ENCODE data around the gene MCCC1. TPM values are rescaled to one million over a fixed set of nuclear protein-coding genes. Genes with fewer than 3 reads are reported as not detected.

The MCCC1 gene
- total and polyA plus RNA-seq, 10 of the 15 experiments (the other 5 are each of a cell fraction or from before 2014, with no cell fraction given) = 35.0 to 71.7 (median 47.0) TPM

- H3K4me3 ChIP-seq = no peak overlapping the region
- no peaks in the 10 kb centered on the region for H4K20me1 ChIP-seq (ENCODE audit: control insufficient read depth, insufficient read depth)
- no peak for TF ChIP-seq POLR2AphosphoS2 (IDR thresholded peaks at IDR 0.05; ENCODE audit: low read depth, low read length)
- no peak for TF ChIP-seq GATAD2B (conservative IDR thresholded peaks at IDR 0.05; ENCODE audit: low read depth)
- TF ChIP-seq TCF7 (IDR thresholded peaks at IDR 0.05; ENCODE audit: borderline replicate concordance) = no peak
- no peak for TF ChIP-seq JUND (IDR thresholded peaks at IDR 0.05; ENCODE audit: low read depth, low read length)
- TF ChIP-seq GABPA (IDR thresholded peaks at IDR 0.05; ENCODE audit: low read depth) = no peak
- no peak for TF ChIP-seq KAT2A (conservative IDR thresholded peaks at IDR 0.05; ENCODE audit: control insufficient read depth, low read depth, low read length)
- TF ChIP-seq ZBTB33 (IDR thresholded peaks at IDR 0.05) = no peak
- no peak for TF ChIP-seq REST (IDR thresholded peaks at IDR 0.05; ENCODE audit: low read depth, low read length)
- H3K4me2 ChIP-seq (ENCODE audit: control insufficient read depth, insufficient read depth) = no peak overlapping the region
- WGBS (ENCODE audit: insufficient coverage, insufficient replicate concordance, low lambda C conversion rate, missing lambda C conversion rate) = 80% methylated on average over 6 of the region's 6 CpGs
- DNase-seq (ENCODE audit: low read depth, low spot score) = no peak
- BruUV-seq (replicated peaks) = no TSS peak
- ChIA-PET SMC1A (ENCODE audit: uncharacterized antibody, unreplicated experiment) (no interaction called here), CTCF (no interaction called here), POLR2A (interaction anchor here (0.7 kb wide), 1 partner anchor 120 kb away, joined by 4 read pairs; no protein-coding TSS in a partner anchor), RAD21 (ENCODE audit: unreplicated experiment) (no interaction called here)
- no peaks in the 10 kb centered on the region for H3K27me3 ChIP-seq (replicated peaks in 1 of 2; ENCODE audit: control insufficient read depth in 2 of 2, insufficient read depth in 2 of 2, low read length in 1 of 2)
- intact Hi-C loops (cut with micrococcal nuclease; ENCODE audit: unreplicated experiment) = no loop called here
- H3K4me1 ChIP-seq (ENCODE audit: control insufficient read depth, insufficient read depth, low read length) = no peaks in the 10 kb centered on the region
- H3K9ac ChIP-seq (ENCODE audit: control insufficient read depth, insufficient read depth, low read length) = no peak overlapping the region
- no peaks in the 10 kb centered on the region for H3K79me2 ChIP-seq (ENCODE audit: control insufficient read depth, insufficient read depth, low read length)
- in situ Hi-C loops (cut with MboI) = no loop called here
- H3K27ac ChIP-seq (ENCODE audit: control insufficient read depth, insufficient read depth) = no peak overlapping the region
- FAIRE-seq = no peak
- H3K9me3 ChIP-seq (replicated peaks; ENCODE audit: control insufficient read depth, insufficient read depth, low read length) = no peaks in the 10 kb centered on the region
- H3K36me3 ChIP-seq (ENCODE audit: control insufficient read depth in 2 of 2, insufficient read depth in 2 of 2, low read length in 1 of 2) = peaks cover 0 to 6% of the 10 kb centered on the region in 2 experiments
- ATAC-seq = no peak
- no peak overlapping the region for H2AFZ ChIP-seq (ENCODE audit: control insufficient read depth, low read depth, low read length)
Measured at GRCh38 chr3:183013856-183014255, 85.4 kb downstream of the MCCC1 start.

All from GM12878 (cell line).